ENCODE results near the gene L3MBTL2.
A peak's percentile ranks its signal among the peaks of the same experiment; 100 is the strongest.
"Not testable (repeated sequence)": the region's sequence is repeated elsewhere in the genome, so short reads cannot be mapped to it uniquely, and the experiment has no call there.

The L3MBTL2 gene

DNA sequence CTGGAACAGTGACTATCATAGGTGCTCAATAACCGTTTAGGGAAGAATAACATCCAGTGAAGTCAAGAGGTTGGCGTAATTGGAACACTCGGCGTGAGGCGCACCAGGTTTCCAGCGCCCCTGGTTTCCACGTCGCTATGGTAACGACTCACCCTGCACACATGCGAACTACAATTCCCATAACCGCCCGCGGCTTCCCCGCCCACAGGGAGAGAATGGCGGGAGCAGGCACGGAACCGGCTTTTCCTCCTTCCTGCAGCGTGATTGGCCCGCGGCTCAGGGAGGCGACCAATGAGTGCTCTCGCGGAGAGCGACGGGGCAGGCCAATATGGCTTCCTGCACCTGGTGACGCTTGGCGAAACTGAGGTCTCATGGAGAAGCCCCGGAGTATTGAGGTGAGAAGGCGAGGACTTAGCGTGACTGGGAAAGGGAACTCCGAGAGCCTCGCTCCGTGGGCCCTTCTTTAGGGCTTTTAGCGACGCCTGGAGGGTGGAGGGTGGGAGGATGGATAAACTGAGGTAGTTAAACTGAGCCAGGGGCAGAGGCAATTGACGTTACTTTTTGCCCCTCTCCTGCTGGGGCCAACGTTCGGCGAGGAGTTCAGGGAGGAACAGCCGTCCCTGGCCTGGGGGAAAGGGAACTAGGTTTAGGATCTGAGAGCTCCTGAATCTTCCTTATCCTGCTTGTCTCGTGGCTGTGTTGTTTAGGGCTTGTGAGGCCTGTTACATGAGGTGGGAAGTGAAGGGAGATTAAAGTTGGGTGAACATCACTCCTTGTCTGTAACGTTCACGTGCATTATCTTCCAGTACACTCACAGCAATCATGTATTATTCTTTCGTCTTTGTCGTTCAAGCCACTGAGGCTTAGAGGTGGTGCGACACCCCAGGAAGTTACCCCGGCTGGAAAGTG, at the start of gene L3MBTL2:
TSS of gene L3MBTL2 (plus strand) at position 321 of the 909 bp plus-strand sequence. CDS start at position 372, 51 bp downstream.
- peak; percentile 97 for DNase-seq (ENCODE audit: low read depth in 2 of 2)

DNA sequence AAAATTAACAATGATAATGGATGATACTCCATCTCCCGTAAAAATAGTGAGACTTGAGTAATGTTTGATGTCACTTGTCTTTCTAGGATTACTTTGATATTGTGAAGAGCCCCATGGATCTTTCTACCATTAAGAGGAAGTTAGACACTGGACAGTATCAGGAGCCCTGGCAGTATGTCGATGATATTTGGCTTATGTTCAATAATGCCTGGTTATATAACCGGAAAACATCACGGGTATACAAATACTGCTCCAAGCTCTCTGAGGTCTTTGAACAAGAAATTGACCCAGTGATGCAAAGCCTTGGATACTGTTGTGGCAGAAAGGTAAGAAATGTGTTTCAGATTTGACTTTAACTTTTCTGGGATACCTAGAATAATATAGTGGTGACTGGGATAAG, 48.0 kb upstream of the L3MBTL2 start:
- DNase-seq (ENCODE audit: low read depth in 2 of 2) = no peak

DNA sequence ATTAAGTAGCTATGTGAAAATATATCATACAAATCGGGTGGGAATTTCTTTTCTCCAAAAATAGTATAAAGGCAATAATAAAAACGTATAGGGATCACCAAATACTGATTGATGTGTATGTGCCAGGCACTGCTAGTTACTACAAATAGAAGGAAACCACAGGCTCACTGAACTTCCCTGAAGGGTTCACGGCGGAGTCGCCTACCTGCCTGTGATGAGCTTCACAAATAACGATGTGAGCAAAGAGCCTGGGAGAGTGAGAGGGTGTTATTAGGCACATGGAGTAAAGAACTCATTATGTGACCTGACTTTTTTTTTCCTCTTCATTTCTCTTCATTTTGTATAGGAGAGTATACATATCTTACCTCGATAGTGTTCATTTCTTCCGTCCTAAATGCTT, 36.0 kb upstream of the L3MBTL2 start:
- no peak for DNase-seq (ENCODE audit: low read depth in 2 of 2)

DNA sequence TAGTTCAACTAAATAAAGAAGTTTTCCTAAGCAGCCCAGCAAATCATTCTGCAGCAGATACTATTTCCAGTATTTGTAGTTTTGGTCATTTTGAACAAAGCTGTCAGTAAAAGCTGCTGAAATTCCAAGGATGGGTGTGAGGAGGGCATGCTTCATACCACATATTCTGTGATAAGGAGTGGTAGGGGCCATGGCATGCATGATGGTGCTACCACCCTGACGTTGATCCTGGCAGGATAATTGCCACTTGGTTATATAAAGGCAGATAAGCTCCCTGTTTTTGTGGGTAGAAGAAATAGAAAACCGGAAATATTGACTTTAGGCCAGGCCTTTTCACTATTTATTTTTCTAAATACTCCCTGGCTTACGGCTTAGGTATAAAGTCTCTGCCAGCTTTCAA, 33.1 kb upstream of the L3MBTL2 start:
- DNase-seq (ENCODE audit: low read depth in 2 of 2) = no peak

DNA sequence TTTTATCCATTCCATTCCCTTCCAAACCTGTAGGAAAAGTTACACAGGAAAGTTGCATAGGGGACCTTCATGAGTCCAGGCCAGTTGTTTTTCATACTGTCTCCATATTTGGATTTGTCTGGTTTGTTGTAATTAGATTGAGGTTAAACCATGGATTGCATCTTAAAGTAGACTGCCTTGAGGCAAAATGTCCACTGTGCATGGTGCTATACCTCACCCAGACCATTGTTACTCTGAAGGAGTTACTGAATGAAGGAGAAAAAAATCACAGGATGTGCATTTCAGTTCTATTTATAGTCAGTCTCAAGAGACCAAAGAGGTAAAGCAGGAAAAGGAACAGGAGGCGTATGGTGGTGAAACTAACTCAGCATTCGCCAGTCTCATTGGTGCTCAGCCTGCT, 29.6 kb upstream of the L3MBTL2 start:
- DNase-seq (ENCODE audit: low read depth in 2 of 2) = no peak

DNA sequence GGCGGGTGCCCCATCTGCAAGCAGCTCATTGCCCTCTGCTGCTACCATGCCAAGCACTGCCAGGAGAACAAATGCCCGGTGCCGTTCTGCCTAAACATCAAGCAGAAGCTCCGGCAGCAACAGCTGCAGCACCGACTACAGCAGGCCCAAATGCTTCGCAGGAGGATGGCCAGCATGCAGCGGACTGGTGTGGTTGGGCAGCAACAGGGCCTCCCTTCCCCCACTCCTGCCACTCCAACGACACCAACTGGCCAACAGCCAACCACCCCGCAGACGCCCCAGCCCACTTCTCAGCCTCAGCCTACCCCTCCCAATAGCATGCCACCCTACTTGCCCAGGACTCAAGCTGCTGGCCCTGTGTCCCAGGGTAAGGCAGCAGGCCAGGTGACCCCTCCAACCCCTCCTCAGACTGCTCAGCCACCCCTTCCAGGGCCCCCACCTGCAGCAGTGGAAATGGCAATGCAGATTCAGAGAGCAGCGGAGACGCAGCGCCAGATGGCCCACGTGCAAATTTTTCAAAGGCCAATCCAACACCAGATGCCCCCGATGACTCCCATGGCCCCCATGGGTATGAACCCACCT, 28.0 kb upstream of the L3MBTL2 start:
- no peak for DNase-seq (ENCODE audit: low read depth in 2 of 2)

DNA sequence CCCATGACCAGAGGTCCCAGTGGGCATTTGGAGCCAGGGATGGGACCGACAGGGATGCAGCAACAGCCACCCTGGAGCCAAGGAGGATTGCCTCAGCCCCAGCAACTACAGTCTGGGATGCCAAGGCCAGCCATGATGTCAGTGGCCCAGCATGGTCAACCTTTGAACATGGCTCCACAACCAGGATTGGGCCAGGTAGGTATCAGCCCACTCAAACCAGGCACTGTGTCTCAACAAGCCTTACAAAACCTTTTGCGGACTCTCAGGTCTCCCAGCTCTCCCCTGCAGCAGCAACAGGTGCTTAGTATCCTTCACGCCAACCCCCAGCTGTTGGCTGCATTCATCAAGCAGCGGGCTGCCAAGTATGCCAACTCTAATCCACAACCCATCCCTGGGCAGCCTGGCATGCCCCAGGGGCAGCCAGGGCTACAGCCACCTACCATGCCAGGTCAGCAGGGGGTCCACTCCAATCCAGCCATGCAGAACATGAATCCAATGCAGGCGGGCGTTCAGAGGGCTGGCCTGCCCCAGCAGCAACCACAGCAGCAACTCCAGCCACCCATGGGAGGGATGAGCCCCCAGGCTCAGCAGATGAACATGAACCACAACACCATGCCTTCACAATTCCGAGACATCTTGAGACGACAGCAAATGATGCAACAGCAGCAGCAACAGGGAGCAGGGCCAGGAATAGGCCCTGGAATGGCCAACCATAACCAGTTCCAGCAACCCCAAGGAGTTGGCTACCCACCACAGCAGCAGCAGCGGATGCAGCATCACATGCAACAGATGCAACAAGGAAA, 27.3 kb upstream of the L3MBTL2 start:
- DNase-seq (ENCODE audit: low read depth in 2 of 2) = no peak

DNA sequence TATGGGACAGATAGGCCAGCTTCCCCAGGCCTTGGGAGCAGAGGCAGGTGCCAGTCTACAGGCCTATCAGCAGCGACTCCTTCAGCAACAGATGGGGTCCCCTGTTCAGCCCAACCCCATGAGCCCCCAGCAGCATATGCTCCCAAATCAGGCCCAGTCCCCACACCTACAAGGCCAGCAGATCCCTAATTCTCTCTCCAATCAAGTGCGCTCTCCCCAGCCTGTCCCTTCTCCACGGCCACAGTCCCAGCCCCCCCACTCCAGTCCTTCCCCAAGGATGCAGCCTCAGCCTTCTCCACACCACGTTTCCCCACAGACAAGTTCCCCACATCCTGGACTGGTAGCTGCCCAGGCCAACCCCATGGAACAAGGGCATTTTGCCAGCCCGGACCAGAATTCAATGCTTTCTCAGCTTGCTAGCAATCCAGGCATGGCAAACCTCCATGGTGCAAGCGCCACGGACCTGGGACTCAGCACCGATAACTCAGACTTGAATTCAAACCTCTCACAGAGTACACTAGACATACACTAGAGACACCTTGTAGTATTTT, 26.6 kb upstream of the L3MBTL2 start:
- DNase-seq (ENCODE audit: low read depth in 2 of 2) = no peak

DNA sequence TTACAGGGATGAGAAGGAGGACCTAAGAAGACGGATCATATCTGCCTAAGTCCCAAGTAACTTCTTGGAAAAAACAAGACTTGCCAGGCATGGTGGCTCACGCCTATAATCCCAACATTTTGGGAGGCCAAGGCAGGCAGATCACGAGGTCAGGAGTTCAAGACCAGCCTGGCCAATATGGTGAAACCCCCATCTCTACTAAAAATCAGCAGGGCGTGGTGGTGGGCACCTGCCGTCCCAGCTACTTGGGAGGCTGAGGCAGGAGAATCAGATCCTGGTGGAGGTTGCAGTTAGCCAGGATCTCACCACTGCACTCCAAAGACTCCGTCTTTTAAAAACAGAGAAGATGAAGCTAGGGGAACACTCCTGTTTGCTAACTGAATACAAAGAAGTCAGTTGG, 24.8 kb upstream of the L3MBTL2 start:
- DNase-seq (ENCODE audit: low read depth in 2 of 2) = not testable (repeated sequence)

DNA sequence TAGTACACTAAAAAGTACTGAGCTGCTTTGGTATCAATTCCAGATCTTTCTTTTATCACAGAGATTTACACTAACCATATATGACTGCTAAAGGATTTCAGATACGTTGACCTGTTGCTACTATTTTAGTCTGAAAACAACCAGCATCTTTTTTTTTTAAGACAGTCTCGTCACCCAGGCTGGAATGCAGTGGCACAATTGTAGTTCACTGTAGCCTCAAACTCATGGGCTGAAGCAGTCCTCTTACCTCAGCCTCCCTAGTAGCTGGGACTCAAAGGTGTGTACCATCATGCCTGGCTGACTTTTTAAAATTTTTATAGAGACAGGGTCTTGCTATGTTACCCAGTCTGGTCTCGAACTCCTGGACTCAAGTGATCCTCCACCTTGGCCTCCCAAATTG, 24.2 kb upstream of the L3MBTL2 start:
- no peak for DNase-seq (ENCODE audit: low read depth in 2 of 2)

DNA sequence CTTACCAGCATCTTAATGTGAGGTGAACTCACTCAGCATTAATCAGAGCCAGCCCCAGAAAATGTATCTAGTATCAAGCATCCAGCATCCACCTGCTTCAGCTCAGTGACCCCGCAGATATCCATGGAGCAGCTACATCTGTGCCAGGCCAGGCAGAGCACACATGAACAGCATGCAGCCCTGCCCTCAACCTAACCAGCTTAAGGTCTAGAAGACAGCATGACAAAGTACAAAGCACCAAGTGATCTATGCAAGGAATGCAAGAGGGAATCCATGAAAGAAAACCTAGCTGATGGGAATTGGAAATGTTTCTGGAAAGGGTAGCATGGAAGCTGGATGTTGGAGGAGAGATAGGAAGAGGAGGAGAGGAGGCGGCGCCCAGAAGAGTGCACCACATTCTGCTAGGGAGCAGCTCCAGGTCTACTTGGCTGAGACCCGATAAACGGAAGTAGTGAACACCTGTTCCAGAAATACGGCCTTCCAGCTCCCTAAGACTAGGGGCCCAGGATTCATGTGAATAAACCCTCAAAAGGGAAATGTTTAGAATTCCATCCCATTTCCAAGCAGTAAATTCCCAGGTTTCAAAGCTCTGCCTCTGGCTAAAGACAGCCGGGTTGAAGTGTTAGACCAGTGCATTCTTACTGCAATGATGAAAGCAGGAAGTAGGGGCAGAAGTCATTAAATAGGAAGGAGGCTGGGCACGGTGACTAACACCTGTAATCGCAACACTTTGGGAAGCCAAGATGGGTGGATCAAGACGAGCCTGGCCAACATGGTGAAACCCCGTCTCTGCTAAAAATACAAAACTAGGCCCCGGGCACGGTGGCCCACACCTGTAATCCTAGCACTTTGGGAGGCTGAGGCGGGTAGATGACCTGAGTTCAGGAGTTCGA, 23.5 kb upstream of the L3MBTL2 start:
- DNase-seq (ENCODE audit: low read depth in 2 of 2) = no peak

DNA sequence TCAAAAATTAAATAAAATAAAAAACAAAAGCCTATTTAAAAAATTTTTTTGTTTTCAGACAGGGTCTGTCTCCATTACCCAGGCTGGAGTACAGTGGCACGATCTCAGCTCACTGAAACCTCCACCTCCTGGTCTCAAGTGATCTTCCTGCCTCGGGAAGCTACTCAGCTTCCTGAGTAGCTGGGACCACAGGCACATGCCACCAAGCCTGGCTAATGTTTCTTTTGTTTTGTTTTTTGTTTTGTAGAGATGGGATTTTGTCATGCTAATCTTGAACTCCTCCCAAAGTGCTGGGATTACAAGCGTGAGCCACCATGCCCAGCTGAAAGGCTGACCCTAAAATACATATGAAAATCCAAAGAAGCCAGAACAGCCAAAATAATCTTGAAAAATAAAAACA, 20.4 kb upstream of the L3MBTL2 start:
- DNase-seq (ENCODE audit: low read depth in 2 of 2) = no peak

DNA sequence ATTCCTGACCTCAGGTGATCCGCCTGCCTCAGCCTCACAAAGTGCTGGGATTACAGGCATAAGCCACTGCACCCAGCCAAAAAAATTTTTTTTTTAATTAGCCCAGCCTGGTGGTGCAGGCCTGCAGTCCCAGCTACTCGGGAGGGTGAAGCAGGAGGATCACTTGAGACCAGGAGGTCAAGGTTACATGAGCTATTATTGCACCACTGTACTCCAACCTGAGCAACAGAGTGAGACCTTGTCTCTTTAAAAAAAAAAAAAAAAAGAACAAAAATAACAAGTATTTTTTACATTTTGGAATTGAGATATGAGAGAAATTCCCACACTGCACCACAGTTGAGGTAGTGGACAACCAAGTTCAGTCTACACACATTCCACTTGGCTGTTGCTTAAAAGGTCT, 13.6 kb upstream of the L3MBTL2 start:
- no peak for DNase-seq (ENCODE audit: low read depth in 2 of 2)

DNA sequence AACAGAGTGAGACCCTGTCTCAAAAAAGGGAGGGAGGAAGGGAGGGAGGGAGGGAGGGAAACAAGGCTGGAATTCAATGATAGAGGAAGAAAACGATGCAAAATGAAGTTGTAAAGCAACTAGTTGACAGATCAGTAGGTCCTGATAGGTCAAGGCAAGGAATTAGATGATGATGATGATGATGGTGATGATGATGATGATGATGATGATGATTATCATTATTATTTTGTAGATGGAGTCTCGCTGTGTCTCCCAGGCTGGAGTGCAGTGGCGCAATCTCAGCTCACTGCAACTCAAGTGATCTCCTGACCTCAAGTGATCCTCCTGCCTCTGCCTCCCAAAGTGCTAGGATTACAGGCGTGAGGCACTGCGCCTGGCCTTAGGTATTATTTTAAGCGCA, 11.3 kb upstream of the L3MBTL2 start:
- no peak for DNase-seq (ENCODE audit: low read depth in 2 of 2)

DNA sequence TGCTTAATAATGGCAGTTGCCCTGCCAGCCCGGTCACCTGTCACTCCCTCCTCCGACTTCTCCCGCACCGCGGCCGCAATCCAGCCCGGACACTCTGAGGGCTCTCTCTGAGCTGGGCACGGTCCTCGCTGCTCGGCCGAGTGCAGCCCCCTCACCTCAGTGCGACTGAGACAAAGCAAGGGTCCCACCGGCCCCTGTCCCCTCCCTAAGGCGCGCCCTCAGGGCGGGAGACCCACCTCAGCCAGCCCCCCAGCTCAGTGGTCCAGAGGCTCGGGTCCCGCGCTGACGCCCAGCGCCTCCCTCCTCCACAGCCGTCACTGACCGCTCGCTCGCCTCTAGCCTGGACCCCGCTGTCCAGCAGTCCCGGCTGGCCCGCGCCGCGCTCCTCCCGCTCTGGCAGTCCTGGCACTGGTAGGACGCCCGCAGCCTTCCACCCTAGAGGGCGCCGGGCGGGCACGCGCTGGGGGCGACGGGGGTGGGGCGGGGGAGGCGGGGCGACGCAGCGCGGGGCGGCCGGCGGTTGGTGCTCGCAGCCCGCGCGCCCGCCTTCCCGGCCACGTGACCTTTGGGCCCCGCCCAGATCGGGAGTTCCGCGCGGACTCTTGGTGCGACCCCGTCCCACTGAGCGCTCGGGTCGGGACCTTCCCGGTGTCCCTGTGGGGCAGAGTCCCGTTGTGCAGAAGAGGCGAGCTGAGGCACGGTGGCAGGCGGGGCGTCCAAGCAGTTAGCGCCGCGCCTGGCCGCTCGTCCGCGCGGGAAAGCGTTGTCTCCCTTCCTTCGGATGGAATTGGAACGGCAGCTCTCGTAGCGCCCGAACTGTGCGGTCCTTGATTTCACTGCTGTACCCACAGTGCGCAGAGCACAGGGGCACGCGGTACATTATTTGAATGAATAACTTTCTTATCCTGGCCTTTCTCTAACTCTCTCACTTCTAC, 7.8 kb upstream of the L3MBTL2 start:
- peak; percentile 54 to 66 for DNase-seq (ENCODE audit: low read depth in 2 of 2)

DNA sequence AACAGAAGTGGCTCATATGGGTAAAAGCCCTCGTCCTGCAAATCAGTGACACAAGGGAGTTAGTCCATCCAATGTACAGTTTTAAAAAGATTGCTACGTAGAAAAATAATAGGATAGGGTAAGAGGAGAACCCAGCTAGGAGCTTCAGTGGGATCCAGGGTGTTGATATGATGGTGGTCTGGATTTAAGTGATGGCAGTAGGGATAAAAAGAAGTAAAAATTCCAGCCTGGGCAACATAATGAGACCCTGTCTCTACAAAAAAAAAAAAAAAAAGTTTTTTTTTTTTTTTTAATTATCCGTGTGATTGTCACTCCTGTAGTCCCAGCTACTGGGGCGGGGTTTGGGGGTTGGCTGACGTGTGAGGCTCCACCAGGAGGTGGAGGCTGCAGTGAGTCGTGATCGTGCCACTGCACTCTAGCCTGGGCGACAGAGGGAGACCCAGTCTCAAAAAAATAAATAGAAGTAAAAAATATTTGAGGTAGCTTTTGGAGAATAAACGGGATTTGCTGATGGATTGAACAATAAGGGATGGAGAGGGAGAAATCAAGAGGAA, 7.0 kb upstream of the L3MBTL2 start:
- peak in 1 of 2 donors; percentile 25 for DNase-seq (ENCODE audit: low read depth in 2 of 2)

DNA sequence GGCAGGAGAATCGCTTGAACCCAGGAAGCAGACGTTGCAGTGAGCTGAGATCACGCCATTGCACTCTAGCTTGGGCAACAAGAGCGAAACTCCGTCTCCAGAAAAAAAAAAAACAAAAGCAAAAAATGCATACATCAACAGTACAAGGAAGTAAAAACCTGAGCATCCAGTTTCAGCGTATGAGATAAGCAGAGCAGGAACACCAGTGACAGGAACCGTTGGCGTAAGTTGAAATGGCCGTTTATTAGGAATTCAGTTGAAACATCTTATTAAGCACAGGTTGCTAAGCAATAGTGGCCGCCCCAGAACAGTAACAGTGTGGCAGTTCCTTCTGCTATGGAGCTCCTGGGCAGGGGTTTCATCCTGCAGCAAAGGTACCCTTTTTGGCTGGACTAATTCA, 4.0 kb upstream of the L3MBTL2 start:
- DNase-seq (ENCODE audit: low read depth in 2 of 2) = no peak

DNA sequence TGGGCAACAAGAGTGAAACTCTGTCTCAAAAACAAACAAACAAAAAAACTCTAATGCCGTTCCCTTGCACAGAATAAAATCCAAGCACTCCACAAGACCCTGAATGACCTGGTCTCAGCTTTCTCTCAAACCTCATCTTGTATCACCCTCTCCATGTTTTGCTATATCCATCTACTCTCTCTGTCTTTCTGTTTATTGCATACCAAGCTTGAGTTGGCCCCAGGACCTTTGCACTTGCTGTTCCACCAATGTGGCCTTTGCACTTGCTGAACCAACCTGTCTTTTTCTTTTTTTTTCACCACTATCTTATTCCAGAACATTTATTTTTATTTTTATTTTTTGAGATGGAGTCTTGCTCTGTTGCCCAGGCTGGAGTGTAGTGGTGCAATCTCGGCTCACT, 2.0 kb upstream of the L3MBTL2 start:
- DNase-seq (ENCODE audit: low read depth in 2 of 2) = no peak

DNA sequence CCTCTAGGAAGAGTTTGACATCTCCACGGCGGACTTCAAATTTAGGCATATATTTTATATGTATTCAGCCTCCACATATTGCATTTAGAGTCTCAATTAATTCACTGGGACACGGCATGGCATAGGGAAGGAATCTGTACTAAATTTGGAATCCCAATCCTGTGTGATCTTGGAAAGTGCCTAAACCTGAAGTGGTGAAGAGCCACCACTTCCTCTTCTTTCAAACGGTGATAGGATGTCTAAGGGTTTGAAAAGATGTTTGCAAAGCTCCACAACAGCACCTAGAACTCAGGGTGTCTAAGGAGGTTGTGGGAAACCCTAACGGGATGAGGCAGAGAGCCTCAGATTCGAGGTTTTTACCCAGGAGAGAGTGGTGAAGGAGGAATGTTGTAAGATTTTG, 1.0 kb upstream of the L3MBTL2 start:
- DNase-seq (ENCODE audit: low read depth in 2 of 2) = no peak

DNA sequence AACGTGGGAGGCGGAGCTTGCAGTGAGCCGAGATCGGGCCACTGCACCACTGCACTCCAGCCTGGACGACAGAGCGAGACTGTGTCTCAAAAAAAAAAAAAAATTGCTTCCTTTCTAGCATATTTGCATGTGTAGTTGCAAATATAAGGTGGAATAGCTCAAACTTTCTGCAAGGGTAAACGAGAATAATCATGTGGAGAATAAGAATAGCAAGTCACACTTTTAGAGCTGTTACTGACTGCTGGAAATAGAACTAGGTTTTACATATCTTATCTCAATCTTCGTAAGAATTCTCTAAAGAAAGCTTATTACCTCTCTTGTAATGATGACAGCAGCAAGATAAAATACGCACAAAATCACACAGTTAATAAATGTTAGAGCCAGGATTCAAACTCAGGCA, 1.6 kb downstream of the L3MBTL2 start:
- no peak for DNase-seq (ENCODE audit: low read depth in 2 of 2)

Measured in stimulated activated CD8-positive, alpha-beta memory T cell treated with anti-CD3 and anti-CD28 coated beads, Interleukin-2, amount 100 ng/mL, for 1 hour (primary cell).